Measurements from ENCODE around the gene TFPT.

The TFPT gene

DNA sequence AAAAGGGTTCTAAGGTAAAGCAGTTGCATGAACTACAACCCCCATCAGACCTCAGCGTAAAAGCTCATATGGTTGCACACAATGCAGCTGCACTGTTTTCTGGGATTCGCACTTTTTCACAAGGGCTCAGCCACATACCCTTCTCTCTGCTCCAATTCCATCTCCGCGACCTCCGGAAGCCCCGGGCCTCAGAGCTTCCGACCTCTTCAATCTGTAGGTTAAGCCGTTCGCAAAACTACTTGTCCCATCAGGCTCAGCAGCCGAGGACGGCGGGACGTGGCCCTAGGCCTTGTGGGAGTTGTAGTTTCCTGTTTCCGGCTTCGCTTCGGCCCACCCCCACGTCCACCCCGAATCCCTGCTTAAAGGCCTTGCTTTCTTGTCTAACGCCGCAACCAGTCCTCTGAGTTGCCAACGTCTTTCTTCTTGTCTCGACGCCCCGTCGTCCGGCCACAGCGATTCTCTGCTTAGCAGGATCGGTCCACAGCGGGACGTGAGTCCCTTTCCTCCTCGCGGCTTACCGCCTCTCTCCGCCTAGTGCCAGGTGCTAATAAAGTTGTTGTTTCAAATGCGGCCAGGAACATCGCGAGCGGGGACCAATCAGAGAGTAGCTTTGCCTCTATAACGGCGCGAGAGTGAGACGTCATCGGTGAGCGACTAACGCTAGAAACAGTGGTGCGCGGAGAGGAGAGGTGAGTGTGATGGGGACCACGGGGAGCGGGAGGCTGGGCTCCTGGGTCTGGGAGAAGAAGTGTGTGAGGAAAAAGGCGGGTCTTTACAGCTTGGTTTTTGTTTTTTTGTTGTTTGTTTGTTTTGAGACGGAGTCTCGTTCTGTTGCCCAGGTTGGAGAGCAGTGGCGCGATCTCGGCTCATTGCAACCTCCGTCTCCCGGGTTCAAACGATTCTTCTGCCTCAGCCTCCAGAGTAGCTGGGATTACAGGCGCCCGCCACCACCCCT is at the start of gene TFPT, which contains the start of gene PRPF31:
Gene TFPT, minus strand, starts transcription at position 549 of the 955 bp plus-strand sequence. Its CDS starts 388 bp downstream, at position 161.
Gene PRPF31, plus strand, starts transcription at position 646 of the 955 bp plus-strand sequence. CDS start 2,525 bp downstream, outside the sequence.
- in situ Hi-C loops (cut with HindIII; ENCODE audit: low pct_ligation_motif_present, low pct_unique_long_range_greater_than_20kb, low sequenced_read_pairs), result no loop called here
- peak; percentile 96 for DNase-seq

GRCh38 chr19:54165222-54165621 is 49.8 kb upstream of the TFPT start:
- in situ Hi-C loops (cut with HindIII; ENCODE audit: low pct_ligation_motif_present, low pct_unique_long_range_greater_than_20kb, low sequenced_read_pairs), result no loop called here

GRCh38 chr19:54164369-54165068 is 49.1 kb upstream of the TFPT start:
- in situ Hi-C loops (cut with HindIII; ENCODE audit: low pct_ligation_motif_present, low pct_unique_long_range_greater_than_20kb, low sequenced_read_pairs), result no loop called here
- no peak for DNase-seq

More at GRCh38 chr19:54165222-54165621, 49.8 kb upstream of the TFPT start:
- no peak for DNase-seq

GRCh38 chr19:54162884-54163283 is 47.4 kb upstream of the TFPT start:
- no peak for DNase-seq
- in situ Hi-C loops (cut with HindIII; ENCODE audit: low pct_ligation_motif_present, low pct_unique_long_range_greater_than_20kb, low sequenced_read_pairs), result no loop called here

DNA sequence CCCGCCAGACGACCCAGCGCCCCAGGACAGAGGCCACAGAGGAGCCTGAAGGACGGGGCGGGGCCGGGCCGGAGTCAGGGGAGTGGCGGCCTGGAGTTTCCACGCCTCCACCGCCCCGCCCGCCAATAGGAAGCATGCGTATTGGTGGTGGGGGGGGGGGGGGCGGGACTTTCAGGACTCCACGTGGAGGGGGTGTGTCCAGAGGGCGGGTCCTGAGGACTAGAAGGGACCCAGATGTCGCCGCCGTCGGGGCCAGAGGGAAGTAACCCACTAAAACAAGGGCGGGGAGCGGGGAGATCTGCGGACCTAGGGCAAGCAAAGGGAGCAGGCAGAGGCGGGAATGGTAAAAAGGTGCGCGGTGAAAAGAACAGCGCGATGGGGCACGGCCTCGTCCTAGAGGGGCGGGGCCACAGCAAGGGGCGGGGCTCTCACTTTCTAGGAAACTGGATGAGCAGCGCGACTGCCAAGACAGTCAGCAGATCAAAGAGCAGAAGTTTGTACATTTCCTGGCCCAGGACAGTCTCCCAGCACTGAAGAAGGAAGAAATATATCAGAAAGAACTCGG is 46.9 kb upstream of the TFPT start:
- no peak for DNase-seq
- in situ Hi-C loops (cut with HindIII; ENCODE audit: low pct_ligation_motif_present, low pct_unique_long_range_greater_than_20kb, low sequenced_read_pairs), result no loop called here

- in situ Hi-C loops (cut with HindIII; ENCODE audit: low pct_ligation_motif_present, low pct_unique_long_range_greater_than_20kb, low sequenced_read_pairs), result no loop called here
- no peak for DNase-seq
Measured at GRCh38 chr19:54160854-54161253, 45.4 kb upstream of the TFPT start.

GRCh38 chr19:54160182-54160811 is 44.8 kb upstream of the TFPT start:
- in situ Hi-C loops (cut with HindIII; ENCODE audit: low pct_ligation_motif_present, low pct_unique_long_range_greater_than_20kb, low sequenced_read_pairs), result no loop called here

GRCh38 chr19:54159352-54160181 is 44.1 kb upstream of the TFPT start, which contains the start of gene LENG1:
LENG1 (minus strand) TSS chr19:54159721; CDS start chr19:54159695, 26 bp downstream.
- peak; percentile 99 for DNase-seq
- in situ Hi-C loops (cut with HindIII; ENCODE audit: low pct_ligation_motif_present, low pct_unique_long_range_greater_than_20kb, low sequenced_read_pairs), result no loop called here

More at GRCh38 chr19:54160182-54160811, 44.8 kb upstream of the TFPT start:
- DNase-seq, result no peak

DNA sequence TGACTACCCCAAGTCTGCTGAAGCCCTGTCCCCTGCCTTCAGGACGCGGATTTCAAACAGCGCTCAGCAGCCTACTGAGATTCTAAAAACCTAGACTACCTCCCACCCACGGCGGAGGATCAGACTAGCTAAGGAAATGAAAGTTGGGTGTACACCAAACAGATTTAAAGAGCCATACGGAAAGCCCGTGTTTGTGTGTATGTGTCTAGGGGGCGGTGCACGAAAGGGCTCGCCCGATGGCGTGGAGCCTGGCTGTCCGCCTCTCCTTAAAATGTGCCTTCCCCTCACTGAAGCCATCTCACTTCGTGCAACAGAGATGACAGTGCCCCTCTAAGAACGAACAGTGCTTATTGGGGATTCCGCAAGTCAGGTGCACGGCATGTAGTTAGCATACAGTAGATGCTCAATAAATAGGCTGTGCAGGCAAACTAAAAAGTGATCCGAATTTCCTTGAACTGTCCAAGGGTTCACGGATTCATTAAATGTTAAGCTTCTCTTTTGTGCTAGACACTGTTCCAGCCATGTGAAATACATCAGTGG is 43.4 kb upstream of the TFPT start:
- no peak for DNase-seq
- in situ Hi-C loops (cut with HindIII; ENCODE audit: low pct_ligation_motif_present, low pct_unique_long_range_greater_than_20kb, low sequenced_read_pairs), result no loop called here

- in situ Hi-C loops (cut with HindIII; ENCODE audit: low pct_ligation_motif_present, low pct_unique_long_range_greater_than_20kb, low sequenced_read_pairs), result no loop called here
- no peak for DNase-seq
Measured at GRCh38 chr19:54156953-54157352, 41.5 kb upstream of the TFPT start.

DNA sequence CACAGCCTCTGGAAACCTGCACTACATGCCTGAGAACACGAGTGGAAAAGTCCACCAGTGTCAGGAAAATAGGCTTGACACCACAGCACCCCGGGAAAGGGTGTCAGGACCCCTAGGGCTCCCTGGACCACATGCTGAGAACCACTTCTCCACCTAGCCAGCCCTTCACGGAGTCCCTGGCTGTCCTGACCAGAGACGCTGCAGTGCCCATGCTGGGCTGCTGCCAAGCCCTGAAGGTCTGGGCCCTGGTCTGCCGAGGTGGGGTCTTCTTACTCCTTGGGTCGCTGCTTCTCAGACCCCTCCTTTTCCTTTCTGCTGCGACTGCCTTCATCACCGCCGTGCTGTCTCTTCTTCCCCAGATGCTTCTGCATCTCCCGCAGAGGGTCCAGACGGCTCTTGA is 41.0 kb upstream of the TFPT start:
- in situ Hi-C loops (cut with HindIII; ENCODE audit: low pct_ligation_motif_present, low pct_unique_long_range_greater_than_20kb, low sequenced_read_pairs), result no loop called here
- no peak for DNase-seq

DNA sequence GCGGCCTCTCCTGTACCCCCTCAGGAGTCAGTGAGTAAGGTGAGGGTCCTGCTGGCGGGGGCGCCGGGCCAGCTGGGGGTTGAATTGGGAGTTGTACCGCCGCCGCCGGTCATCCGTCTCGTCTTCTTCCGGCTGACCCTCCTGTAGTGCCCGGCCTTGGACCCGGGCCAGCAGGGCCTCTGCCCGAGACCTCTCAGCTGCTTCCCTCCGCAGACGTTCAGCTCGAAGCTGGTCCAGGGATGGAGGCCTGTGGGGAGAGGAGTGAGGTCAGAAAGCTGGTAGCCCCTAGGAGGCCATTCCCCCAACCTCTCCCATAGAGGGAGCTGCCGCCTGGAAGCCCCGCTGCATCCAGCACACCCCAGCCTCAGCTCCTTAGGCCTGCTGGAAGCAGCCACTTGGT is 40.2 kb upstream of the TFPT start:
- in situ Hi-C loops (cut with HindIII; ENCODE audit: low pct_ligation_motif_present, low pct_unique_long_range_greater_than_20kb, low sequenced_read_pairs), result no loop called here

GRCh38 chr19:54154603-54155345 is 39.3 kb upstream of the TFPT start:
- in situ Hi-C loops (cut with HindIII; ENCODE audit: low pct_ligation_motif_present, low pct_unique_long_range_greater_than_20kb, low sequenced_read_pairs), result no loop called here
- DNase-seq, result no peak

More for the DNA sequence above, 40.2 kb upstream of the TFPT start:
- DNase-seq, result no peak

DNA sequence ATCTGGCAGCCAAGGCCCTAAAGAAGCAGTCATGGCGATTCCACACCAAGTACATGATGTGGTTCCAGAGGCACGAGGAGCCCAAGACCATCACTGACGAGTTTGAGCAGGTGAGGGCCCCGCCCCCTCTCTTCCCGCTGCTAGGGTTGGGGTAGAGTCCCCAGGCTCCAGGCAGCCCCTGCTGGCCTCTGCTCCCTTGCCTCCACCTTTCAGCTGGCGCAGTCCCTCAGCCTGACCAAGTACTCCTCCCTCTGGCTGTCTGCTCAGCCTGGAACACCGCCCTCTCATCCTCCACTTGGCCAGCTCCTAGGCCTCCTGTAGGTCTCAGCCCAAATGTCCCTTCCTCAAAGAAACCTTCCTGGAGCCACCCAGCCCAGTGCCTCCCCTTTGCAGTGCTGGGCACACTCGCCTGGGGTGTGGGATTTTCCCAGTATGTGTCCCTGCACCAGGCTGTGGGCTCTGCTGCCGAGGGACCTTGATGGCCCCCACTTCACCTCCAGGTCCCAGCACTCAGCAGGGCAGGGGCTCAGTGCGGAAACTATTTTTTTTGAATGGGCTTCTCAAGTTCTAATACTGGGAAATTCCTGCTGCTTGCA is 38.4 kb upstream of the TFPT start:
- in situ Hi-C loops (cut with HindIII; ENCODE audit: low pct_ligation_motif_present, low pct_unique_long_range_greater_than_20kb, low sequenced_read_pairs), result no loop called here

GRCh38 chr19:54152878-54153524 is 37.5 kb upstream of the TFPT start:
- no peak for DNase-seq
- in situ Hi-C loops (cut with HindIII; ENCODE audit: low pct_ligation_motif_present, low pct_unique_long_range_greater_than_20kb, low sequenced_read_pairs), result no loop called here

More for the DNA sequence above, 38.4 kb upstream of the TFPT start:
- DNase-seq, result no peak

DNA sequence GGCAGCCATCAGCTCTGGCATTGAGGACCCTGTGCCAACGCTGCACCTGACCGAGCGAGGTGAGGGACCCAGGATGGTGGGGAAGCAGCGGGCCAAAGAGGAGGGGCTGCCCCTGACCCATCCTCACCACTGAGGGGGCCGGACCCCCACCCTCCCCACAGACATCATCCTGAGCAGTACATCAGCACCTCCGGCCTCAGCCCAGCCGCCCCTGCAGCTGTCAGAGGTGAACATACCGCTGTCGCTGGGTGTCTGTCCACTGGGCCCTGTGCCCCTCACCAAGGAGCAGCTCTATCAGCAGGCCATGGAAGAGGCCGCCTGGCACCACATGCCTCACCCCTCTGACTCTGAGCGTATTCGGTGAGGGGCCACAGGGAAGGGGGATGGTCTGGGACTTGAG is 36.8 kb upstream of the TFPT start:
- DNase-seq, result no peak
- in situ Hi-C loops (cut with HindIII; ENCODE audit: low pct_ligation_motif_present, low pct_unique_long_range_greater_than_20kb, low sequenced_read_pairs), result no loop called here

Data from ACHN (cell line).